GM12801 (cell line): Measurements from ENCODE around the gene CSNK2A3.

ENCODE experiments used
- CTCF ChIP-seq: IDR thresholded peaks from one replicate; pipeline ENCODE4 v1.5.1; 2011; ENCODE audit warnings: control low read depth; ENCODE audit not compliant: insufficient read length; ENCODE audit errors: extremely low read depth

Gene CSNK2A3

GRCh38 chr11:11379661-11380060, 26.6 kb upstream of the CSNK2A3 start:
- TF ChIP-seq CTCF: no peak

- TF ChIP-seq CTCF: no peak
Measured at GRCh38 chr11:11378184-11378940, 25.3 kb upstream of the CSNK2A3 start.

GRCh38 chr11:11374358-11375148, 21.5 kb upstream of the CSNK2A3 start:
- no peak for TF ChIP-seq CTCF

GRCh38 chr11:11373934-11374333, 20.9 kb upstream of the CSNK2A3 start:
- no peak for TF ChIP-seq CTCF

GRCh38 chr11:11372461-11372860, 19.4 kb upstream of the CSNK2A3 start:
- no peak for TF ChIP-seq CTCF

GRCh38 chr11:11370962-11371303, 17.9 kb upstream of the CSNK2A3 start:
- no peak for TF ChIP-seq CTCF

GRCh38 chr11:11370255-11370961, 17.4 kb upstream of the CSNK2A3 start:
- no peak for TF ChIP-seq CTCF
